ENCODE measurements around the gene KCNN3.

The KCNN3 gene

GRCh38 chr1:154669464-154670282 lies 200.4 kb downstream of the KCNN3 start (continued):
- TF ChIP-seq MZF1 (tag by site-specific recombination; IDR thresholded peaks at IDR 0.05; ENCODE audit: borderline replicate concordance) (no peak), BCL11A (tag by site-specific recombination; IDR thresholded peaks at IDR 0.05; ENCODE audit: low read depth) (no peak), GFI1B (tag by site-specific recombination; IDR thresholded peaks at IDR 0.05) (no peak), ELK4 (IDR thresholded peaks at IDR 0.05; ENCODE audit: borderline replicate concordance, low read depth, low read length) (no peak), PRDM10 (tag by site-specific recombination; IDR thresholded peaks at IDR 0.05) (peak; percentile 34; the same call in 1 of the 2 replicates), ZNF639 (tag by site-specific recombination; IDR thresholded peaks at IDR 0.05) (no peak), ZNF704 (tag by site-specific recombination; IDR thresholded peaks at IDR 0.05) (no peak), ZNF571 (tag by site-specific recombination; IDR thresholded peaks at IDR 0.05) (no peak), ZNF341 (tag by site-specific recombination; IDR thresholded peaks at IDR 0.05; ENCODE audit: low read depth) (no peak), ZNF157 (tag by site-specific recombination; IDR thresholded peaks at IDR 0.05) (no peak), SP3 (tag by site-specific recombination; IDR thresholded peaks at IDR 0.05) (no peak), INSM2 (tag by site-specific recombination; IDR thresholded peaks at IDR 0.05) (no peak), OVOL3 (tag by site-specific recombination; IDR thresholded peaks at IDR 0.05) (no peak), ZNF629 (tag by site-specific recombination; IDR thresholded peaks at IDR 0.05) (no peak), ZNF658 (tag by site-specific recombination; IDR thresholded peaks at IDR 0.05) (no peak), ZNF140 (tag by site-specific recombination; IDR thresholded peaks at IDR 0.05) (no peak), SETDB1 (IDR thresholded peaks at IDR 0.05; ENCODE audit: insufficient read length, low read length) (no peak), KLF1 (tag by site-specific recombination; IDR thresholded peaks at IDR 0.05) (no peak), ZNF202 (tag by site-specific recombination; IDR thresholded peaks at IDR 0.05; ENCODE audit: borderline replicate concordance) (no peak), ZNF600 (tag by site-specific recombination; IDR thresholded peaks at IDR 0.05) (no peak), TCF7L2 (IDR thresholded peaks at IDR 0.05; ENCODE audit: borderline replicate concordance, low read depth, low read length) (no peak), ZNF23 (tag by site-specific recombination; IDR thresholded peaks at IDR 0.05; ENCODE audit: borderline replicate concordance) (no peak), ZNF660 (tag by site-specific recombination; IDR thresholded peaks at IDR 0.05) (peak; percentile 58; the same call in 1 of the 2 replicates), ZFP69B (tag by site-specific recombination; IDR thresholded peaks at IDR 0.05) (0 out of 2 replicates have a peak, but pooled peaks have one; percentile 36)
- TF ChIP-seq, protein P1, sequence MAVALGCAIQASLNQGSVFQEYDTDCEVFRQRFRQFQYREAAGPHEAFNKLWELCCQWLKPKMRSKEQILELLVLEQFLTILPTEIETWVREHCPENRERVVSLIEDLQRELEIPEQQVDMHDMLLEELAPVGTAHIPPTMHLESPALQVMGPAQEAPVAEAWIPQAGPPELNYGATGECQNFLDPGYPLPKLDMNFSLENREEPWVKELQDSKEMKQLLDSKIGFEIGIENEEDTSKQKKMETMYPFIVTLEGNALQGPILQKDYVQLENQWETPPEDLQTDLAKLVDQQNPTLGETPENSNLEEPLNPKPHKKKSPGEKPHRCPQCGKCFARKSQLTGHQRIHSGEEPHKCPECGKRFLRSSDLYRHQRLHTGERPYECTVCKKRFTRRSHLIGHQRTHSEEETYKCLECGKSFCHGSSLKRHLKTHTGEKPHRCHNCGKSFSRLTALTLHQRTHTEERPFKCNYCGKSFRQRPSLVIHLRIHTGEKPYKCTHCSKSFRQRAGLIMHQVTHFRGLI (tag by site-specific recombination; IDR thresholded peaks at IDR 0.05), result no peak
